Stimulated activated naive CD4-positive, alpha-beta T cell (primary cell): Measurements from ENCODE around the gene OGFOD3.

Experiments
- DNase-seq, 6 experiments: peaks; one replicate each; lab custom pipeline; 2025; lab: John Stamatoyannopoulos, UW

The OGFOD3 gene

DNA sequence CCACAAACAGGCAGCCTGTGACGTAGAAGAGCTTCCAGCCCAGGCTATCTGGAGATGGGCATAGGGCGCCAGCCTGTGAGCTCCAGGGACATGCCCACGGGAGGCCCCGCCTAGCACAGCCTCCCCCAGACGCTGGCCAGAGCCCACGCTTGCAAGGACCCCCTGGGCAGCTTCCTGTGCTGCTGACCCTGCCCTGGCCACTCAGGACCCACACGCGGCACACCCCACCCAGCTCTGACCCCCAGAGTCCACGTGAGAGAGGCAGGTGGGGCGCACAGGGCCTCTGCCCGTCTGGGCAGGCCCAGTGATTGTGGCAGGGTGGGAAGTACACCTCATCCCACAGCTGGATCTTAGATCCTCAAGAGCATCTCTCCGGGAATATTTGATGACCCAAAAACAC, 28.3 kb upstream of the OGFOD3 start:
- no peak for DNase-seq

DNA sequence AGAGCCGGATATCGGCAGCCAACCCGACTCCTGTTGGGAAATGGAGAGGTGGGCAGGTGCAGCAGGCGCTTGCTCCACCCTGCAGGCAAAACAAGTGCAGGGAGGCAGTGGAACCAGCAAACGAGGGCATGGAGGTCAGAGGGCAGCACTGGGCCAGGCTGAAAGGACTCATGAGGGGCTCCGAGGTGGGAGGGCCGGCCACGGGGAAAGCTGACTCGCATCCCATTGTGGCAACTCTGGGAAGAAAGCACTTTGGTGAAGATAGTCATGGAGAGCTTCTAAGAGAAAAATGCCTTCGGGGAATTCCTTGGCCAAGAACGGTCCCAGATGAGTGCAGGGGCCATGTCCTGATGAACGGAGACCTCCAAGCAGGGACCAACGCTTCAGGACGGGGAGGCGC, 27.7 kb upstream of the OGFOD3 start:
- no peak for DNase-seq

DNA sequence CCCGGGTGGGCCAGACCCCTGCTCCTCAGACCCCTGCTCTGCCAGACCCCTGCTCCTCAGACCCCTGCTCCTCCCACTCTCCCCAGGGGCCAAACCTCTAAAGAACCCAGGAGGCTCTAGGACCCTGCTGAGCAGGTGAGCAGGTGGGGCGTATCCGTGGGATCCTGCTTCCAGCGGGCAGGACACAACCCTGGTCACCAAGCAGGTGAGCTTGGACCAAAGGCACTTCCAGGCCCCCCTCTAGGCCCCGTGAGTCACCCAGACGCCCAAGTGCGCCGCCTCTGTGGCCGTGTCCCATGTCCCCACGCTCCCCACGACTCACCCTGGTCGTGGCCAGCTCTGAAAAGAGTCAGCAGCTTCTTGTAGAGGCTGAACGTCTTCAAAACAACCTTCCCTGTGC, 27.2 kb upstream of the OGFOD3 start:
- no peak for DNase-seq

DNA sequence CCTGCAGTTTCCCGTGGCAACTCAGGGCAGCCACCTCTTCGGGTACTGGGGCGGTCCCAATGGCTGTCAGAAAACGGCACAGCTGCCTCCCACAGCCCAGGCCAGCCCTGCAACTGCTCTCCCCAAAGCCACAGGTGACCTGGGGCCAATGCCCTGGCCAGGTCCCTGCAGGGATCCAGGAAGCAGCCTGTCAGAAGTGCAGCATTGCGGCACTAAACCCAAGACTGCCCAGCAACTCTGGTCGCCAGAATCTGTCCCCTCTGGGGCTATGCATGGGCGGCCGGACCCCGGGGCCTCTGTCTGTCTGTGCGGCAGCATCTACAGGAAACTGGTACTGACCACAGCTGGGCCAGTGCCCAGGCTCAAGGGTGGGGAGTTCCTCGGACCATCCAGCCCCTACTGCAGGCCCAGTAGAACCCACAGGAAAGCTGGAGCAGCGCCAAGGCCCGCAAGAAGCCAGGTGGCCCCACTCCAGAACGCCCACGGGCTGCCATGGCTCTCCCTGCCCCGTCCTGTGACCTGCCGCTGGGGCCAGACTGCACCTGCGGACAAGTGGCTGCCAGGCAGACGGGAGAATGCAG, 26.6 kb upstream of the OGFOD3 start:
- DNase-seq = no peak

DNA sequence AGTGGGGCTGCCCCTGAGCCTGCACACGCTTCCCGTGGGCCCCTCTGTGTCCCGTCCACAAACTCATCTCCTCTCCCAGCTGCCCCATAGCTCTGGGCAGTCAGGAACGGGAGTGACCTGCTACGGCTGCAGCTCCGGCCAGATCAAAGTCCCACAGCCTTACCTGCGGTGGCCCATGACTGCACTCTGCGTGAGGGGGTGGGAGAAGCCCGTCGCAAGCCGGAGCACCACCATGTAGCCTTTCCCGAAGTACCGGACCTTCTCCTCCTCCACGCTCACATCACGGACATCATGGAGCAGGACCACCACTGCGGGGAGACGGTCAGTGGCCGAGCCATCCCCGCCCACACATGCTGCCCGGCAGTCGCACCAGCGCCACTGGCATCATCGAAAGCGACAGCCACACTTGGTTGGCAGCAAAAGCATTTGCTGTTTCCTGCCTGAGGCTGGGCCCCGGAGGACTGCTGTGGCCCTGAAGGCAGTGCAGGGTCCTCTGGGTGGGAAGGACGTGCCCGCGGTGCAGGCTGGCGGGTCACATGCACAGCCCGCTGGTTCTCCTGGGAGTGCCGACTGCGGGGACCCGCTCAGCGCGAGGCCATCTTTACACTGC, 26.0 kb upstream of the OGFOD3 start:
- DNase-seq = no peak

DNA sequence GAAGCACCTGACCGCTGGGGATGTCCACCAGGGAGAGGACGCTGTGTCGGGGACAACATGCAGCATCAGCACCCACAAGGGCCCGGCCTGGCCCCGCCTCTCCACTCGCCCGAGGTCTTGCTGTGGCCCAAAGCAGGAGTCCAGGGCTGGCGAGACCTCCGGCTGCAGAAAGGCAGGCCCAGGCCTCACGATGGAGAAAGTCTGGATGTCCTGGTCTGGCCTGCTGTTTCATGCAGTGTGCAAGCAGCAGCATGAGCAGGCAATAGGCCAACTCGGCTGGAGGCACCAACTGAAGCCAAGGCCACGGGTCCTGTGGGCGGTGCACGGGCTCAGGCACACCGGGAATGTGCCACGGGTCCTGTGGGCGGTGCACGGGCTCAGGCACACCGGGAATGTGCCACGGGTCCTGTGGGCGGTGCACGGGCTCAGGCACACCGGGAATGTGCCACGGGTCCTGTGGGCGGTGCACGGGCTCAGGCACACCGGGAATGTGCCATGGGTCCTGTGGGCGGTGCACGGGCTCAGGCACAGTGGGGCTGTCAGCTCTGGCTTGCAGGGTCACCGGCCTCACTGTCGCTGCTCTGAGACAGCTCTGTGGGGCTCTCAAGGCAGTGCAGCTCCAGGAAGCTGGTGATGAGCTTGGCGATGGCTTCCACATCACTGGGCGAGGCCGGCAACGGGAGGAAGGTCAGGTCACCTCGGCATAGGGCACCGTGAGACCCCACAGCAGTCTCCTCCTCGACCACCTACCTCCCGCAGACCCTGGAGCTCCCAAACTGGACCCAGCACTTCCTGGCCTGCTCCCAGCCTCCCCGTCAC, 25.3 kb upstream of the OGFOD3 start:
- no peak for DNase-seq

DNA sequence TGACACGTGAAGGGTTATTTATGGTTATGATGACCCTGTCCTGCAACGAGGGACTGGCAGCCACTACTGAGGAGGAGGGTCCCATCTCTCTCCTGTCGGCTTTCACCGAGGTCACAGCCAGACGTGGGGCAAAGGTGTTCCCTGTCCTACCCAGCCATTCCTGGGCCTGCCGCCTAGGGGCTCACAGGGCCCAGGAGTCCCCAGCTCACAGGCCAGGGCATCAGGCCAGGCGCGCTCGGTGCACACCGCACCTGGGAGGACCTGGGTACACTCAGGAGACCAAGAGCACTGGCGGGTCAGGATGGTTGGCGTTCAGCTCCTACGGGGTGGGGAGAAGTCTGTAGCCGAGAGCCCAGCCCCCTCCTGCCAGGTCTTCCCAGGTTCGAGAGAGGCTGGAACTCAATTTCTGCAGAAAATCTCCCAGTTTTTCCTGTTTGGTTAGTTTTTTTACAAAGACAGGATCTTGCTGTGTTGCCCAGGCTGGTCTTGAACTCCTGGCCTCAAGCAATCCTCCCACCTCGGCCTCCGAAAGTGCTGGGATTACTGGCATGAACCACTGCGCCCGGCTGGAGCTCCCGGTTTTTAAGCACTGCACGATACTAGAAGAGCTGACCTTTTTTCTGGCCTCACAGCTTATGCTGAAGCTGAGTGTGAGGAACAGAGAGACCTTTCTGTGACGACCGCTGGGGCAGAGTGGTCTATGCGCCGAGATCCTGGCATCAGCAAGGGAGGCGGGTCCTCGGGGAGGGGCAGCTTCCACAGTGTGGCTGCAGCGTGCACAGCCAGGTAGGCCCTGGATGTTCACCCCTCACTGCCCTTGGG, 24.5 kb upstream of the OGFOD3 start:
- no peak for DNase-seq

DNA sequence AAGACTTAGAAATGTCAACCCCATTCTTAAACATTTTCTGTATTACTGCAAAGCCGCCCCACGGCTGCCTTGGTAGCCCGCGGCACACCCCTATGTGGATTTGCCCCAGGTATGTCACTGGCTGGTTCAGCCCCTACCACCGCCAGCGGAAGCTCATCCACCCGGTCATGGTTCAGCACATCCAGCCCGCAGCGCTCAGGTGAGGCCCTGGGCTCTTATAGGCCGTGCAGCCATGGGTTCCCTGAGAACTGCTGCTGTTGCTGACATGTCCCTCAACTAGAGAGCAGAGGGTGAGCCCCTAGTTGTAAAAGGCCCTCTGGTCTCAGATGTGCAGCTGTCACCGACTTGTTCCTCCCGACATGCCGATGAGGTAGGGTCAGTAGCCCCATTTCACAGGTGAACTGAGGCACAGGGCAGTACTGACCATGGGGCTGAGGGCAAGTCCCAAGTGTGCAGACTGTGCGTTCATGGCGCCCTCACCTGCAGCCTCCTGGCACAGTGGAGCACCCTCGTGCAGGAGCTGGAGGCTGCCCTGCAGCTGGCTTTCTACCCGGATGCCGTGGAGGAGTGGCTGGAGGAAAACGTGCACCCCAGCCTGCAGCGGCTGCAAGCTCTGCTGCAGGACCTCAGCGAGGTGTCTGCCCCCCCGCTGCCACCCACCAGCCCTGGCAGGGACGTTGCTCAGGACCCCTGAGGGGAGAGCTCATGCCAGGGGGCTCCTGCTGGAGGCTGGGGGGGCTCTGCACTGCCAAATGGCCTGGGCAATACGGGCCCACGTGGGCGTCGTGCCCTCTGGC, 23.5 kb upstream of the OGFOD3 start:
- DNase-seq = no peak

DNA sequence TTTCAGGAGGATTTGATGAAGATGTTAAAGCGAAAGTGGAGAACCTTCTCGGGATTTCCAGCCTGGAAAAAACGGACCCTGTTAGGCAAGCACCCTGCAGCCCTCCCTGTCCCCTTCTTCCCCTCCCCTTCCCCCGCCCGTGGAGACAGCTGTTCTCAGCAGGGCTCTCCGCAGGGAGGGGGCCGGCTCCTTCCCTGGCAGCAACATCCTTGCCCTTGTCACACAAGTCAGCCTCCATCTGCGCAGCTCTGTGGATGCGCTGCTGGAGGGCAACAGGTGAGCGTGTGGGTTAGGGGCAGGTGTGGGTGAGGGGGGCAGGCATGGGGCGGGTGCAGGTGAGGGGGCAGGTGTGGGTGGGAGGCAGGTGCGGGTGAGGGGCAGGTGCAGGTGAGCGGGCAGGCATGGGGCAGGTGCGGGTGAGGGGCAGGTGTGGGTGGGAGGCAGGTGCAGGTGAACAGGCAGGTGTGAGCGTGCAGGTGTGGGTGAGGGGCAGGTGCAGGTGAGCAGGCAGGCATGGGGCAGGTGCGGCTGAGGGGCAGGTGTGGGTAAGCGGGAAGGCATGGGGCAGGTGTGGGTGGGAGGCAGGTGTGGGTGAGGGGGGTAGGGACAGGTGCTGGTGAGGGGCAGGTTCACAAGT, 22.7 kb upstream of the OGFOD3 start:
- DNase-seq = no peak

DNA sequence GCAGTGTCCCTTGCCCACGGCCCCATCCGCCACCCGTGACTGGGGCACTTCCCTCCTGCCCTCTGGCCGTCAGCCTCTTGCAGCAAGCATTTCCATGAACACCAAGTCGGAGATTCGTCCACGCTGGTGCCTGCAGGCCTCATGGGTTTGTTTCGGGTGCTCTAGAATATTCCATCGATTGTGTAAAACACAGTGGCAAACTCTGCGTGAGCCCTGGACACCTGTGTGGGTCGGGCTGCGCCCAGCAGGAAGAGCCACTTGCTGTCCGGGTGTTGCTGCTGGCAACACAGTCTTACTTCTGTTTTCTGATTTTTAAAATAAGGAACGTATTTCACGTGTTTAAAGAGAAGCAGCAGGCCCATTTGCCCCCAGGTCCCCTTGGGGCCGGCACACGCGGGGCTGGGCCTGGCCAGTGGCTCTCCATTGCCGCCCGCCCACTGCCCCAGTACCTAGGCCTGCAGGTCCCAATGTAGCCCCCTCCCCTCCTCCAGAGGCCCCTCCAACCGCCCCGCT, 22.1 kb upstream of the OGFOD3 start:
- DNase-seq = no peak

DNA sequence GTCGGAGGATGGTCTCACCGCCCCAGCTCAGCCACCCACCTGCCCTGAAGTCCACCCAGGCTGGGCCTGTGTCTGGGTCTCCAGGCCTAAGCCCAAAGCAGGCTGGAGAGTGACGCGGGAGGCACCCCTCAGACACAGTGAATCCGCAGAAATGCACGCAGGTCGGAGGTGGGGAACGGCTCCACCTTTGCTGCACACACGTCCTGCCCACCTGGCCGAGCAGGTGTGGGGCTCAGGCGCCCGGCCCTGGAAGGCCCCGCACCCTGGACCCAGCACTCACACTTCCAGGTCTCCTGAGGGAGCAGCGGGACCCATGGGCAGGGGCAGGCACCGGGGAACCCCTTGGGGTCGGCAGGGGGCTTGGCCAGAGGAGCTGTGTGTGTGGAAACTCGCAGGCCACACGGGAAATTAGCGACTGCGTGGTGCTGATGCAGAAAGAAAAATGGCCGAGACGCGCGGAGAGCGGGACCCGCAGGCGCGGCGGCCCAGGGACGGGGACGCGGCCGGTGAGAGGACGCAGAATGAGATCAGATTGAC, 21.5 kb upstream of the OGFOD3 start:
- DNase-seq = no peak

DNA sequence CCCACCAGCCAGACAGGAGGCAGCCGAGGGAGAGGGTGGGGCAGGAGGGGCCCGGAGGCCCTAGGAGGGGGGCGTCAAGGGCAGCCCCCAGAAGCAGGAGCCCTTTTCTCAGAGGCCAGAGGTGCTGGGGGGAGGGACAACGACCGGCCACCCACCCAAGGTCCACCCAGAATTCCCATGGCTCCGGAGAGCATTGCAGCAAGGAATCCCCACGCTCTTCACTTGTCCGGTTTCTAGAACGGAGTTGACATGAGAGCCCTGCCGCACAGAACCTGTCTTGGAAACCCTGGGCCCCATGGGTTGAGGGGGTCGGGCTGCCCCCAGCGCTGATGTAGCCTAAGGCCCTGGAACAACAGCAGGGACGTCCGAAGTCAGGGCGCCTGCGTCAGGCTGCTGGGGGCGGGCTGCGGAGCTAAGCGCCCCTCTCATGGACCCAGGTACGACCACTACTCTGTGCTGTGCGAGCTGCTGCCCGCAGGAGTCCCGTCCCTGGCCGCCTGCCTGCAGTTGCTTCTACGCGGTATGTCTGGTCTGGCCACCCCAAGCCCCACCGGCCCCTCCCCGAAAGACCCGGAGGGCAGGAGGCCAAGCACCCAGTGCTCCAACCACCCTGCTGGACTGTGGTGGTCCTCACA, 20.9 kb upstream of the OGFOD3 start:
- DNase-seq = no peak

DNA sequence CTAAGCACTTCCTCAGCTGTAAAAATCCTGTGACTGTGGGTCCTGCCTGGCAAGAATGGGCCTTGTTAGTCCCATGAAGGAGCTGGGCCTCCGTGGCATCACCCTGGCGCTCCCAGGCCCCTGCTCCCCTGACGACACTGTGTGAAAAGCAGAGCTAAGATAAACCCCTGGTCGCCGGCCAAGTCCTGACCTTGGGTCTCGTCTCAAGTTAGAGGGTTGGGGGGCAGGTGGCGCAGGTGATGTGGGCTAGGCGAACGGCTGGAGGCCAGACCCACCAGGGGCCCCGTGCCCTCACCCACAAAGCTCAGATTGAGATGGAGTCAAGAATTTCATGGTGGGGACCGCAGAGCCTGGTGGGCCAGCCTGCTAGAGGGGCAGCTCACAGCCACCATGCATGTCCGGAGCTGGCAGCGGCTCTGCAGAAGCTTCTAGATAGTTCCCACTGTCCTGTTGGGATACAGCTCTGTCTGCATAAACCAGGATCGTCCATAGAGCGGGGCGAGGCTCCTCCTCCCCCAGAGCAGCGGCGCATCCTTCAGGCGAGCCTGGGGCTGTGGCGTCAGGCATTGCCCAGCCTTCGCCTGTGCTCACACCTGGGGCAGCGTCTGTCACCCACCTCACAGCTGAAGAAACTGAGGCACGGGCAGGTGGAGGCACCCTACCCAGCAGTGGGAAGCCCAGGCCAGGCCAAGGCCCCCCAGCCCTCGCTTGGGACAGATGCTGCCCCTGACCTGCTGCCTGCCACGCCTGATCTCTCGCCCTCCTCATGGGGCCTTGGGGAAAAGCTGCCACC, 20.2 kb upstream of the OGFOD3 start:
- no peak for DNase-seq

DNA sequence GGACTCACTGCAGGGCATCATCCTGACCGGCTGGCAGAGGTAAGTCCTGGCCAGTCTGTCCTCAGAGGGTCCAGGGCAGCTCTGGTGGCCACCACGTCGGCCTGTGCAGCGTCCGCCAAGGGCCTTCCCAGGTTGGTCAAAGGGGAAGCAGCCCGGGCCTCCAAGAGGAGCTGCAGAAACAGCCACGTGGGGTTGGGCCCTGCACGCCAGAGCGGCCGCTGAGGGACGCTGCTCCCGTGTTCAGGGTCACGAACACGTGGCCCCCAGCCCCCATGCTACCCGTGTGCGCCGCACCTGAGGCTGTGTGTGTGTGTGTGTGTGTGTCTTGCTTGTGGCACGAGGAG, 18.9 kb upstream of the OGFOD3 start:
- DNase-seq = no peak

DNA sequence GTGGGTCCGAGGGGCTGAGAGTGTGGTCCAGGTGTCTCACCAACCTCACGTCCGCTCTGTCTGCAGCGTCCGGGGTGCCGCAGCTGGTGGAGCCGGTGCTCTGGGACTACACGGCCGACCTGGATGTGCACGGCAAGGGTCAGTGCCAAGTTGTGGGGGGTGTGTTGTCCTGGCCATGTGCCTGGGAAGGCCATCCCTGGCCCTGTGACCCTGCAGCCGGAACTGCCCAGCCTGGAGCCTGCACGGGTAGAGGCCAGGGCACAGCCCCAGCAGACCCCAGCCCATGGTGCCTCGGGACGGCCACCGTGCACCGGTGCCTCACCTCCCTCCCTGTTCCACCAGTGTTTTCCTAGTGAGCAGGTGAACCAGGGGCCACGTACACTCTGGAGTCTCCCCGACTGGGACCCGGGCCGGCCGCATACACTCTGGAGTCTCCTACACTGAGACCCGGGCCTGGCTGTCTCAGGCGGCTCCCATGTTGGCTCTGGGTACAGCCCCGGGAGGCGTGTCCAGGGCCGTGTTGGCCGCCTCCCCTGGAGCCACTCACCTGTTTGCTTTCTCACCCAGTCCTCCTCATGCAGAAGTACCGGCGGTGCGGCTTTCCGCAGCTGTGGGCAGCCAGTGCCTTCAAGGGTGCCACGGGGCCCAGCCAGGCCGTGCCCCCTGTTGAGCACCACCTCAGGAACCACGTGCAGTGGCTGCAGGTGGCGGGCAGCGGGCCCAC, 18.4 kb upstream of the OGFOD3 start:
- no peak for DNase-seq

DNA sequence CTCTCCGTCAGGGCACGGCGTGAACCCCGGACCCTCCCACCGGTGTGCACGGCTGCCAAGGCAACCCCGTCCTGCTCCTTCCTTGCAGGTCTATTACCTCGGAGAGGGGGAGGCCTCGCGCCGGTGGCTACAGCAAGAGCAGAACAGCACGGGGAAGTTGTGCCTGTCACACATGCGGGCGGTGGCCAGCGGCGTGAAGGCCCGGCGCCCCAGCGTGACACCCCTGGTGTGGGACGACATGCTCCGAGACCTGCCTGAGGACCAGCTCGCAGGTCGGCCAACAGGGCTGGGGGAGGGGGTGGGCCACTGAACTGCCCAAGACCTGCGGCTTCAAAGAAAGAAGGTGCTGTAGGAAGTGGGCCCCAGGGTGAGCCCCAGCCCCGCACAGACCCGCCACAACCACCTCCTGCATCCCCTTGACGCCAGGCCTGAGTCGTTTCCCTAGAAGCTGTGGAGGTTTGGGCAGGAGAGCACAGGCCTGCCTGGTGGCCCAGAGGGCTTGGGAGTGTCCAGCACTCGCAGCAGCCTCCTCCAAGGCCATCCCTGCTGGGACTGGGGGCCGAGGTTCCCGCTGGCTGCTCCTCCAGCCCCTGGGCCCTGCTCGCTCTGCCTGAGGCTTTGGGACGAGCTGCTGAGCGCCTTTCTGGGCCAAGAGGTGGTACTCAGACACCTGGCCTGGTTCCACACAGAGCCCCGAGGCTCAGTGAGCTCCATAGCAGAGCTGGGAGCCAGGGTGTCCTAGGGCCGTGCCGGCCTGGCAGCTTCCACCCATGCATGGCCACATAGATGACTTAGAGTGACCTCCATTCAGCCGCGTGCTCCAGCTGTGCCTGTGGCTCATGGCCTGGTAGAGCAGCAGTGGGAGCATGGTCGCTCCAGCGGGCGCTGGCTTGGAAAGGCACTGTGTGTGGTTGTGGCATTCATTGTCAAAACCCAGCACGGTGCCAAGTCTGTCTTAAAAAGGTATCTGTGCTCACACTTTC, 17.5 kb upstream of the OGFOD3 start:
- no peak for DNase-seq

DNA sequence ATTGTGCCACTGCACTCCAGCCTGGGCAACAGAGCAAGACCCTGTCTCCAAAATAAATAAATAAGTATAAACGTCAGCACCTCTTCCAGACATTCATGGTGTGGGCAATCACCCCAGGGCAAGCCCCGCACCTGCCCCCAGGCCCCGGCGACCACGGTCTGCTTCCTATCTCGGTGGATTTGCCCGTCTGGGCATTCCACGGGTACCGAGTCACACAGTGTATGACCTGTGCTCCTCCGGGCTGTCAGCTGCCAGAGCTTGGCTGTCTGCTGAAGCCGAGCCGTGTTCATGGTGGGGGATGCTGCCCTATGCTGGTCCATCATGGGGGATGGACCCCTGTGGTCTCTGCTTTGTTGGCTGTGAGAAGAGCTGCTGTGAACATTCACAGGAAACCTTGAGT, 16.7 kb upstream of the OGFOD3 start:
- DNase-seq = no peak

DNA sequence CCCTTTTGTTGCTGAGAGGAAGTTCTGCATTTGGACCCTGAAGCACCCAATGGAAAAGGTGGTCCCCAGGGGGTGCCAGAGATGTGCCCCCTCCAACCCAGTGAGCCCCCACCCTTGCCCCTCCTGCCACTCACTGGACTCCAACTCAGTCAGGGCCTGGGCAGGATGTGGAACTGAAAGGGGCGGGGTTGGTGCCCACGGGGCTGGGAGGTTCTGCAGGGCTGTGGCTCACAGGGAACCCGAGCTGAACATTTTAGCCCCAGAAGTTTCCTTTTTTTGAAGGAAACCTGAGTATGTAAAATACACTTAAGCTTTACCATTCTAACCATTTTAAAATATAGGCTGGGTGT, 15.8 kb upstream of the OGFOD3 start:
- peak in 2 of 6 experiments; percentile 8 to 13 for DNase-seq
